ENCODE data around the gene DEPDC4. TPM values are rescaled to one million over a fixed set of nuclear protein-coding genes. Genes with fewer than 3 reads are reported as not detected.

Gene DEPDC4
- polyA plus RNA-seq, 6 donors from 2014 or later = 0.62 to 2.0 (median 1.2) TPM; not detected in 2

GRCh38 chr12:100219328-100220109, 47.4 kb downstream of the DEPDC4 start:
- no peaks in the 10 kb centered on the region for H3K9me3 Mint-ChIP-seq
- no peak for ATAC-seq (ENCODE audit: low read depth in 2 of 2)
- DNase-seq = no peak
- peaks cover 0 to 2% (median 0%) of the 10 kb centered on the region in 3 donors for H3K4me1 Mint-ChIP-seq
- H3K4me3 Mint-ChIP-seq = no peak overlapping the region
- peak overlapping the region in 1 of 6 donors; percentile 44 for H3K27ac Mint-ChIP-seq
- no peaks in the 10 kb centered on the region for H3K27me3 Mint-ChIP-seq
- H3K36me3 Mint-ChIP-seq = peaks cover 8 to 32% of the 10 kb centered on the region in 2 donors

GRCh38 chr12:100216337-100216736, 50.5 kb downstream of the DEPDC4 start:
- Mint-ChIP-seq H3K27me3 (no peaks in the 10 kb centered on the region), H3K4me1 (peaks cover 0 to 2% (median 0%) of the 10 kb centered on the region in 3 donors), H3K4me3 (no peak overlapping the region), H3K9me3 (no peaks in the 10 kb centered on the region), H3K36me3 (peaks cover 0 to 30% of the 10 kb centered on the region in 2 donors), H3K27ac (peak overlapping the region in 1 of 6 donors; percentile 72)
- ATAC-seq (ENCODE audit: low read depth in 2 of 2) (no peak), DNase-seq (no peak)

GRCh38 chr12:100215209-100215608, 51.7 kb downstream of the DEPDC4 start:
- H3K36me3 Mint-ChIP-seq = peaks cover 0 to 30% of the 10 kb centered on the region in 2 donors
- H3K4me1 Mint-ChIP-seq = peaks cover 0 to 2% (median 0%) of the 10 kb centered on the region in 3 donors
- DNase-seq = no peak
- peak overlapping the region in 1 of 6 donors; percentile 29 for H3K27ac Mint-ChIP-seq
- no peak for ATAC-seq (ENCODE audit: low read depth in 2 of 2)
- H3K27me3 Mint-ChIP-seq = no peaks in the 10 kb centered on the region
- H3K4me3 Mint-ChIP-seq = no peak overlapping the region
- no peaks in the 10 kb centered on the region for H3K9me3 Mint-ChIP-seq

GRCh38 chr12:100214518-100214917, 52.4 kb downstream of the DEPDC4 start:
- H3K4me3 Mint-ChIP-seq = no peak overlapping the region
- no peaks in the 10 kb centered on the region for H3K27me3 Mint-ChIP-seq
- H3K4me1 Mint-ChIP-seq = peaks cover 0 to 2% (median 0%) of the 10 kb centered on the region in 3 donors
- peak overlapping the region in 2 of 6 donors; percentile 43 to 87 for H3K27ac Mint-ChIP-seq
- H3K9me3 Mint-ChIP-seq = no peaks in the 10 kb centered on the region
- ATAC-seq (ENCODE audit: low read depth in 2 of 2) (no peak), DNase-seq (no peak)
- H3K36me3 Mint-ChIP-seq = peaks cover 0 to 24% of the 10 kb centered on the region in 2 donors

GRCh38 chr12:100213016-100213891, 53.6 kb downstream of the DEPDC4 start:
- Mint-ChIP-seq H3K27ac (no peak overlapping the region), H3K4me3 (no peak overlapping the region), H3K36me3 (peaks cover 0 to 18% of the 10 kb centered on the region in 2 donors), H3K9me3 (no peaks in the 10 kb centered on the region), H3K4me1 (peaks cover 0 to 2% (median 0%) of the 10 kb centered on the region in 3 donors), H3K27me3 (no peaks in the 10 kb centered on the region)
- ATAC-seq (ENCODE audit: low read depth in 2 of 2) (no peak), DNase-seq (no peak)

GRCh38 chr12:100211698-100212097, 55.2 kb downstream of the DEPDC4 start:
- no peak for DNase-seq
- Mint-ChIP-seq H3K4me1 (peaks cover 0 to 2% (median 0%) of the 10 kb centered on the region in 3 donors), H3K27ac (no peak overlapping the region), H3K36me3 (peaks cover 0 to 18% of the 10 kb centered on the region in 2 donors), H3K4me3 (no peak overlapping the region), H3K27me3 (no peaks in the 10 kb centered on the region), H3K9me3 (no peaks in the 10 kb centered on the region)
- ATAC-seq (ENCODE audit: low read depth in 2 of 2) = no peak

- no peak for ATAC-seq (ENCODE audit: low read depth in 2 of 2)
- Mint-ChIP-seq H3K27me3 (no peaks in the 10 kb centered on the region), H3K36me3 (peaks cover 0 to 4% of the 10 kb centered on the region in 2 donors), H3K4me3 (no peak overlapping the region), H3K27ac (peak overlapping the region in 2 of 6 donors; percentile 16 to 56), H3K9me3 (no peaks in the 10 kb centered on the region), H3K4me1 (no peaks in the 10 kb centered on the region)
- no peak for DNase-seq
Measured at GRCh38 chr12:100208834-100209233, 58.0 kb downstream of the DEPDC4 start.

- no peaks in the 10 kb centered on the region for H3K36me3 Mint-ChIP-seq
- no peak for ATAC-seq (ENCODE audit: low read depth in 2 of 2)
- no peaks in the 10 kb centered on the region for H3K9me3 Mint-ChIP-seq
Measured at GRCh38 chr12:100207311-100207710, 59.6 kb downstream of the DEPDC4 start.

GRCh38 chr12:100201604-100202423, 65.1 kb downstream of the DEPDC4 start:
- DNase-seq = no peak
- no peak for ATAC-seq (ENCODE audit: low read depth in 2 of 2)
- Mint-ChIP-seq H3K27ac (peak overlapping the region in 5 of 6 donors; percentile 24 to 99 (median 97)), H3K4me3 (peak overlapping the region; percentile 93 to 99 (median 98)), H3K27me3 (no peaks in the 10 kb centered on the region), H3K9me3 (no peaks in the 10 kb centered on the region), H3K4me1 (peaks cover 21 to 43% (median 36%) of the 10 kb centered on the region in 3 donors), H3K36me3 (peaks cover 0 to 4% of the 10 kb centered on the region in 2 donors)

More at GRCh38 chr12:100207311-100207710, 59.6 kb downstream of the DEPDC4 start:
- H3K27me3 Mint-ChIP-seq = no peaks in the 10 kb centered on the region
- DNase-seq = no peak
- H3K4me3 Mint-ChIP-seq = no peak overlapping the region
- H3K27ac Mint-ChIP-seq = no peak overlapping the region
- peaks cover 0 to 6% (median 2%) of the 10 kb centered on the region in 3 donors for H3K4me1 Mint-ChIP-seq

GRCh38 chr12:100200463-100201181, 66.3 kb downstream of the DEPDC4 start, which contains the start of gene ACTR6:
Gene ACTR6 (plus strand): TSS chr12:100200815. CDS start chr12:100200852, 37 bp downstream.
- H3K27ac Mint-ChIP-seq = peak within 1 kb of the TSS; percentile 91 to 99 (median 97)
- ATAC-seq (ENCODE audit: low read depth in 2 of 2) = peak; percentile 87 to 88

GRCh38 chr12:100199347-100200149, 67.3 kb downstream of the DEPDC4 start:
- DNase-seq = peak; percentile 80
- peaks cover 21 to 43% (median 36%) of the 10 kb centered on the region in 3 donors for H3K4me1 Mint-ChIP-seq
- no peaks in the 10 kb centered on the region for H3K9me3 Mint-ChIP-seq
- no peaks in the 10 kb centered on the region for H3K27me3 Mint-ChIP-seq
- peak overlapping the region; percentile 93 to 99 (median 98) for H3K4me3 Mint-ChIP-seq
- peak; percentile 69 to 75 for ATAC-seq (ENCODE audit: low read depth in 2 of 2)
- peaks cover 7 to 9% of the 10 kb centered on the region in 2 donors for H3K36me3 Mint-ChIP-seq
- H3K27ac Mint-ChIP-seq = peak overlapping the region; percentile 91 to 99 (median 97)

More at GRCh38 chr12:100200463-100201181, 66.3 kb downstream of the DEPDC4 start, which contains the start of gene ACTR6:
- Mint-ChIP-seq H3K4me3 (peak within 1 kb of the TSS; percentile 93 to 99 (median 98)), H3K27me3 (no peaks in the 10 kb centered on the region), H3K9me3 (no peaks in the 10 kb centered on the region), H3K4me1 (peaks cover 21 to 43% (median 36%) of the 10 kb centered on the region in 3 donors), H3K36me3 (peaks cover 0 to 4% of the 10 kb centered on the region in 2 donors)
- peak; percentile 95 for DNase-seq
